CD4-positive, alpha-beta T cell treated with Interleukin-15 for 1 hour (primary cell): Measurements from ENCODE around the gene FIGLA.
"Not testable (repeated sequence)": the region's sequence is repeated elsewhere in the genome, so short reads cannot be mapped to it uniquely, and the experiment has no call there.

Experiments
- DNase-seq: peaks from one replicate; pipeline ENCODE4 v3.0.0-alpha.2; 2020

The FIGLA gene

GRCh38 chr2:70743068-70743467, 47.4 kb downstream of the FIGLA start:
- DNase-seq: no peak

- not testable (repeated sequence) for DNase-seq
Measured at GRCh38 chr2:70739492-70739891, 51.0 kb downstream of the FIGLA start.

- DNase-seq: no peak
Measured at GRCh38 chr2:70738159-70738558, 52.3 kb downstream of the FIGLA start.

- DNase-seq: no peak
Measured at GRCh38 chr2:70735071-70735470, 55.4 kb downstream of the FIGLA start.

- DNase-seq: no peak
Measured at GRCh38 chr2:70733646-70734180, 56.7 kb downstream of the FIGLA start.

GRCh38 chr2:70732766-70733645, 57.4 kb downstream of the FIGLA start:
- no peak for DNase-seq

GRCh38 chr2:70730730-70731129, 59.7 kb downstream of the FIGLA start:
- no peak for DNase-seq

- DNase-seq: no peak
Measured at GRCh38 chr2:70729647-70730046, 60.8 kb downstream of the FIGLA start.

GRCh38 chr2:70728128-70728527, 62.3 kb downstream of the FIGLA start:
- no peak for DNase-seq
